GM23338 (cell line): ENCODE data around the gene AKAP10. TPM values are rescaled to one million over a fixed set of nuclear protein-coding genes. Genes with fewer than 3 reads are reported as not detected.

Experiments
- ATAC-seq: fragments of 200-7000 bp; cut with Tn5 transposase; 3 replicates; pipeline ENCODE4 v1.9.1; 2020
- DNase-seq: peaks from one replicate; pipeline ENCODE4 v3.0.0-alpha.2; 2015; ENCODE audit warnings: low spot score
- H2AFZ ChIP-seq: fragments of 200-600 bp; sonication (generic); 2 replicates; pipeline ENCODE4 v1.8.0; 2016; ENCODE audit warnings: antibody characterized with exemption, mild to moderate bottlenecking, moderate library complexity
- H3F3A ChIP-seq: fragments of 200-600 bp; sonication (generic); replicated peaks from 2 replicates; pipeline ENCODE4 v1.8.0; 2017; ENCODE audit warnings: antibody characterized with exemption, mixed run types, low read depth
- H3K27ac ChIP-seq: fragments of 200-600 bp; sonication (generic); 2 replicates; pipeline ENCODE4 v1.6.1; 2016; ENCODE audit warnings: low read depth
- H3K27me3 ChIP-seq: fragments of 200-600 bp; sonication (generic); 2 replicates; pipeline ENCODE4 v1.8.0; 2016; ENCODE audit warnings: mild to moderate bottlenecking, mixed run types, moderate library complexity; ENCODE audit not compliant: insufficient read depth
- H3K36me3 ChIP-seq: fragments of 200-600 bp; sonication (generic); 2 replicates; pipeline ENCODE4 v1.8.0; 2016; ENCODE audit warnings: mild to moderate bottlenecking; ENCODE audit not compliant: insufficient read depth
- H3K4me1 ChIP-seq: fragments of 200-600 bp; sonication (generic); 2 replicates; pipeline ENCODE4 v1.8.0; 2016; ENCODE audit warnings: mild to moderate bottlenecking, moderate library complexity; ENCODE audit not compliant: insufficient read depth
- H3K4me2 ChIP-seq: fragments of 200-600 bp; sonication (generic); 2 replicates; pipeline ENCODE4 v1.7.1; 2017; ENCODE audit warnings: mixed run types
- H3K4me3 ChIP-seq: fragments of 200-600 bp; sonication (generic); 2 replicates; pipeline ENCODE4 v1.6.1; 2016; ENCODE audit warnings: mixed run types
- H3K79me2 ChIP-seq: fragments of 200-600 bp; sonication (generic); replicated peaks from 2 replicates; pipeline ENCODE4 v1.8.0; 2017; ENCODE audit warnings: mild to moderate bottlenecking; ENCODE audit not compliant: insufficient read depth
- H3K9me2 ChIP-seq: fragments of 200-600 bp; sonication (generic); 2 replicates; pipeline ENCODE4 v1.8.0; 2017; ENCODE audit not compliant: insufficient read depth
- H4K20me1 ChIP-seq: fragments of 200-600 bp; sonication (generic); replicated peaks from 2 replicates; pipeline ENCODE4 v1.8.0; 2017; ENCODE audit warnings: mild to moderate bottlenecking; ENCODE audit not compliant: insufficient read depth
- H3K27ac Mint-ChIP-seq: 2 replicates; pipeline ENCODE4 v1.8.0; 2020; ENCODE audit warnings: inconsistent platforms, mild to moderate bottlenecking, moderate library complexity, mixed read lengths
- H3K27me3 Mint-ChIP-seq: 3 replicates; pipeline ENCODE4 v1.8.0; 2022; ENCODE audit warnings: low read depth, mild to moderate bottlenecking, moderate library complexity, mixed read lengths, inconsistent platforms; ENCODE audit not compliant: insufficient read depth, poor library complexity
- H3K36me3 Mint-ChIP-seq: 3 replicates; pipeline ENCODE4 v1.8.0; 2021; ENCODE audit warnings: low read depth, mild to moderate bottlenecking, inconsistent platforms, moderate library complexity, mixed read lengths
- H3K4me1 Mint-ChIP-seq: 3 replicates; pipeline ENCODE4 v1.8.0; 2020; ENCODE audit warnings: mild to moderate bottlenecking, inconsistent platforms, mixed read lengths
- H3K4me3 Mint-ChIP-seq: 3 replicates; pipeline ENCODE4 v1.8.0; 2021; ENCODE audit warnings: moderate library complexity, mild to moderate bottlenecking, inconsistent platforms, mixed read lengths
- H3K9me3 Mint-ChIP-seq: 3 replicates; pipeline ENCODE4 v1.8.0; 2020; ENCODE audit warnings: moderate library complexity, mild to moderate bottlenecking, inconsistent platforms, mixed read lengths
- CTCF ChIP-seq, 2 experiments: fragments of 200-600 bp in 1 of 2; sonication (generic) in 1 of 2; conservative IDR thresholded peaks; 2 replicates each; pipeline versions ENCODE4 v1.5.1 to v1.6.1; 2016 to 2017; ENCODE audit warnings: antibody characterized with exemption in 2 of 2, low read depth in 2 of 2, mild to moderate bottlenecking in 2 of 2, moderate library complexity in 1 of 2
- EZH2 ChIP-seq: fragments of 200-600 bp; sonication (generic); IDR thresholded peaks from one replicate; pipeline ENCODE4 v1.8.0; 2017; ENCODE audit warnings: antibody characterized with exemption, mild to moderate bottlenecking, low read depth; ENCODE audit not compliant: unreplicated experiment
- JUNB ChIP-seq: IDR thresholded peaks from one replicate; pipeline ENCODE4 v1.6.1; 2016; ENCODE audit warnings: antibody characterized with exemption; ENCODE audit not compliant: unreplicated experiment
- REST ChIP-seq: IDR thresholded peaks from one replicate; pipeline ENCODE4 v1.6.1; 2018; ENCODE audit warnings: antibody characterized with exemption; ENCODE audit not compliant: unreplicated experiment
- STAT1 ChIP-seq: IDR thresholded peaks from one replicate; pipeline ENCODE4 v1.6.1; 2016; ENCODE audit warnings: antibody characterized with exemption; ENCODE audit not compliant: unreplicated experiment
- polyA plus RNA-seq: library from polyadenylated mRNA; unstranded; fragments of >200 nt; fragmentation: Nextera tagmentation; extraction: Ambion mirVana; gene quantifications from 2 replicates; pipeline ENCODE4 v1.2.1, GENCODE V29; 2016
- total RNA-seq: library from RNA; depleted of rRNA; stranded (reverse); fragments of >200 nt; shearing (Covaris generic); gene quantifications from 2 replicates; pipeline ENCODE4 v1.2.3, GENCODE V29; 2014

Gene AKAP10
- total and polyA plus RNA-seq, 2 experiments from 2014 or later, result 16.7 to 25.9 TPM

GRCh38 chr17:19937522-19937921 lies 40.1 kb downstream of the AKAP10 start:
- H3K36me3 Mint-ChIP-seq, result peaks cover 51% of the 10 kb centered on the region
- peaks cover 30% of the 10 kb centered on the region; the same call in 1 of the 2 replicates for H3K36me3 ChIP-seq
- peaks cover 8% of the 10 kb centered on the region; the same call in 2 of the 3 replicates for H3K4me1 Mint-ChIP-seq

More at GRCh38 chr17:19937522-19937921, 40.1 kb downstream of the AKAP10 start:
- Mint-ChIP-seq H3K4me3 (no peak overlapping the region), H3K9me3 (no peaks in the 10 kb centered on the region), H3K27ac (no peak overlapping the region), H3K27me3 (no peaks in the 10 kb centered on the region)
- DNase-seq, result no peak
- Histone ChIP-seq H3K4me1 (no peaks in the 10 kb centered on the region), H3K4me2 (no peak overlapping the region), H3K27ac (no peak overlapping the region), H3F3A (no peaks in the 10 kb centered on the region), H2AFZ (no peak overlapping the region), H3K9me2 (no peaks in the 10 kb centered on the region), H3K79me2 (peaks cover 7% of the 10 kb centered on the region; the same call in 1 of the 2 replicates), H3K4me3 (no peak overlapping the region), H3K27me3 (no peaks in the 10 kb centered on the region), H4K20me1 (0 out of 2 replicates have a peak, but pooled peaks cover 3% of the 10 kb centered on the region)
- no peak for TF ChIP-seq JUNB
- no peak for TF ChIP-seq STAT1
- TF ChIP-seq EZH2, result no peak
- TF ChIP-seq REST, result no peak
- no peak for TF ChIP-seq CTCF (conservative IDR thresholded peaks at IDR 0.05; ENCODE audit: low read depth in 2 of 2)
- ATAC-seq, result no peak
